Keratinocyte (primary cell): Measurements from ENCODE around the gene AQP7. TPM values are rescaled to one million over a fixed set of nuclear protein-coding genes. Genes with fewer than 3 reads are reported as not detected.

ENCODE experiments used
- DNase-seq: peaks from one replicate; pipeline ENCODE4 v3.0.0-alpha.2; 2011; ENCODE audit warnings: low read depth, missing footprints, low spot score
- FAIRE-seq: peaks from 2 replicates; lab custom pipeline; 2011; peaks lifted over from hg19 to GRCh38; lab: Jason Lieb, UNC
- H2AFZ ChIP-seq: 2 replicates; pipeline ENCODE4 v1.6.0; 2012; ENCODE audit warnings: low read length, control low read depth, inconsistent platforms; ENCODE audit not compliant: control insufficient read depth
- H3K27ac ChIP-seq: 2 replicates; pipeline ENCODE4 v1.5.1; 2011; ENCODE audit warnings: low read length; ENCODE audit not compliant: control insufficient read depth, insufficient read depth
- H3K27me3 ChIP-seq: 3 replicates; pipeline ENCODE4 v1.6.0; 2011; ENCODE audit warnings: low read length; ENCODE audit not compliant: control insufficient read depth, insufficient read depth; ENCODE audit errors: extremely low read depth
- H3K36me3 ChIP-seq, 2 experiments: 2 replicates in 1 of 2; 3 replicates in 1 of 2; pipeline ENCODE4 v1.5.1; 2011; ENCODE audit warnings: low read length in 2 of 2, mild to moderate bottlenecking in 1 of 2; ENCODE audit not compliant: control insufficient read depth in 2 of 2, insufficient read depth in 2 of 2; ENCODE audit errors: extremely low read depth in 1 of 2
- H3K4me1 ChIP-seq: 3 replicates; pipeline ENCODE4 v1.5.1; 2011; ENCODE audit warnings: low read length; ENCODE audit not compliant: control insufficient read depth, insufficient read depth; ENCODE audit errors: extremely low read depth
- H3K4me2 ChIP-seq: 3 replicates; pipeline ENCODE4 v1.6.0; 2011; ENCODE audit warnings: low read depth, low read length; ENCODE audit not compliant: control insufficient read depth, insufficient read depth; ENCODE audit errors: extremely low read depth
- H3K4me3 ChIP-seq, 3 experiments: fragments of 200-600 bp in 1 of 3; sonication (generic) in 1 of 3; 2 replicates in 2 of 3; 3 replicates in 1 of 3; pipeline ENCODE4 v1.5.1; 2011 to 2016; ENCODE audit warnings: low read length in 3 of 3, mild to moderate bottlenecking in 3 of 3, control low read depth in 2 of 3, inconsistent platforms in 1 of 3, low read depth in 1 of 3, mixed read lengths in 1 of 3, mixed run types in 1 of 3, moderate library complexity in 1 of 3; ENCODE audit not compliant: control insufficient read depth in 2 of 3, insufficient read depth in 2 of 3; ENCODE audit errors: extremely low read depth in 1 of 3
- H3K79me2 ChIP-seq: 2 replicates; pipeline ENCODE4 v1.6.0; 2012; ENCODE audit warnings: low read length; ENCODE audit not compliant: control insufficient read depth, insufficient read depth
- H3K9ac ChIP-seq: 3 replicates; pipeline ENCODE4 v1.6.0; 2011; ENCODE audit warnings: low read length; ENCODE audit not compliant: control insufficient read depth, insufficient read depth; ENCODE audit errors: extremely low read depth
- H3K9me1 ChIP-seq: 3 replicates; pipeline ENCODE4 v1.6.0; 2011; ENCODE audit warnings: low read length; ENCODE audit not compliant: control insufficient read depth, insufficient read depth; ENCODE audit errors: extremely low read depth
- H3K9me3 ChIP-seq: 2 replicates; pipeline ENCODE4 v1.5.1; 2012; ENCODE audit warnings: low read depth, low read length; ENCODE audit not compliant: control insufficient read depth
- H4K20me1 ChIP-seq: 3 replicates; pipeline ENCODE4 v1.6.0; 2011; ENCODE audit warnings: low read length; ENCODE audit not compliant: control insufficient read depth, insufficient read depth; ENCODE audit errors: extremely low read depth
- CTCF ChIP-seq, 3 experiments: IDR thresholded peaks in 1 of 3; conservative IDR thresholded peaks in 1 of 3; optimal IDR thresholded peaks in 1 of 3; 2 replicates in 2 of 3; 3 replicates in 1 of 3; pipeline versions ENCODE3 to v1.5.1; 2011; ENCODE audit warnings: low read length in 3 of 3, mild to moderate bottlenecking in 3 of 3, moderate library complexity in 2 of 3, control low read depth in 1 of 3, inconsistent platforms in 1 of 3; ENCODE audit not compliant: insufficient read depth in 2 of 3; ENCODE audit errors: extremely low read depth in 1 of 3
- EZH2 ChIP-seq: IDR thresholded peaks from one replicate; pipeline ENCODE4 v1.6.1; 2012; ENCODE audit warnings: inconsistent platforms, mild to moderate bottlenecking, low read length, moderate library complexity
- dilution Hi-C: fragments of 300-500 bp; cut with MboI; formaldehyde crosslinking; loops from one replicate; pipeline ENCODE4 v1.7.0; 2020; ENCODE audit warnings: low sequenced_read_pairs; ENCODE audit not compliant: extremely low pct_ligation_motif_present
- polyA plus RNA-seq, 5 experiments: library from polyadenylated mRNA; depleted of rRNA in 3 of 5; stranded (reverse) in 3 of 5; stranded (forward) in 1 of 5; unstranded in 1 of 5; fragments of >200 nt; gene quantifications; 1 replicate in 1 of 5; 2 replicates in 3 of 5; 3 replicates in 1 of 5; pipeline versions ENCODE4 v1.2.1 to v1.2.3, GENCODE V29; 2011 to 2012; ENCODE audit warnings: missing spikeins in 2 of 5, low read depth in 1 of 5, low replicate concordance in 1 of 5

Gene AQP7
- polyA plus RNA-seq, 1 donor (not counting 4 experiments of a cell fraction or from before 2014, with no cell fraction given), result not detected

GRCh38 chr9:33419708-33420303, 17.4 kb upstream of the AQP7 start:
- Histone ChIP-seq H3K4me3 (no peak overlapping the region), H3K9me1 (no peaks in the 10 kb centered on the region), H3K27ac (no peak overlapping the region), H3K27me3 (no peaks in the 10 kb centered on the region), H3K9ac (no peak overlapping the region), H3K79me2 (no peaks in the 10 kb centered on the region), H3K4me2 (no peak overlapping the region), H2AFZ (no peak overlapping the region), H3K36me3 (no peaks in the 10 kb centered on the region), H3K4me1 (peaks cover 38% of the 10 kb centered on the region), H4K20me1 (no peaks in the 10 kb centered on the region), H3K9me3 (no peaks in the 10 kb centered on the region)
- dilution Hi-C loops, result no loop called here
- TF ChIP-seq CTCF (optimal IDR thresholded peaks at IDR 0.05 in 1 of 3, IDR thresholded peaks at IDR 0.05 in 1 of 3, conservative IDR thresholded peaks at IDR 0.05 in 1 of 3; ENCODE audit: extremely low read depth in 1 of 3, insufficient read depth in 2 of 3, low read length in 3 of 3) (no peak), EZH2 (no peak)
- no peak for DNase-seq
- FAIRE-seq, result no peak

- peak; percentile 80 for FAIRE-seq
- Histone ChIP-seq H3K9ac (no peak overlapping the region), H3K27me3 (no peaks in the 10 kb centered on the region), H3K36me3 (no peaks in the 10 kb centered on the region), H3K4me1 (peaks cover 45% of the 10 kb centered on the region), H2AFZ (peak overlapping the region; percentile 5), H3K9me1 (no peaks in the 10 kb centered on the region), H3K4me3 (no peak overlapping the region), H3K27ac (peak overlapping the region; percentile 29), H3K79me2 (no peaks in the 10 kb centered on the region), H3K9me3 (no peaks in the 10 kb centered on the region), H4K20me1 (no peaks in the 10 kb centered on the region), H3K4me2 (peak overlapping the region; percentile 51)
- DNase-seq, result peak; percentile 90
- no peak for TF ChIP-seq CTCF (optimal IDR thresholded peaks at IDR 0.05 in 1 of 3, IDR thresholded peaks at IDR 0.05 in 1 of 3, conservative IDR thresholded peaks at IDR 0.05 in 1 of 3; ENCODE audit: extremely low read depth in 1 of 3, insufficient read depth in 2 of 3, low read length in 3 of 3)
- no peak for TF ChIP-seq EZH2
- dilution Hi-C loops, result no loop called here
These were observed 15.7 kb upstream of the AQP7 start for GRCh38 chr9:33418090-33418489.
